Kidney (tissue), 14 donors: ENCODE results near the gene PDE9A. TPM values are rescaled to one million over a fixed set of nuclear protein-coding genes. Genes with fewer than 3 reads are reported as not detected.
A peak's percentile ranks its signal among the peaks of the same experiment; 100 is the strongest.

Experiments used
- DNase-seq, 5 donors: peaks; one replicate each; pipeline ENCODE4 v3.0.0-alpha.2; 2013 to 2020
- FAIRE-seq: peaks from 2 replicates; lab custom pipeline; 2012; peaks lifted over from hg19 to GRCh38; lab: Jason Lieb, UNC
- H3K27ac ChIP-seq, 2 donors: one replicate each; pipeline ENCODE4 v1.7.0; 2013; ENCODE audit warnings: low read depth in 2 of 2, low read length in 2 of 2, inconsistent platforms in 1 of 2
- H3K27me3 ChIP-seq: one replicate; pipeline ENCODE4 v1.7.1; 2013; ENCODE audit warnings: low read length, inconsistent platforms; ENCODE audit not compliant: control insufficient read depth, insufficient read depth
- H3K36me3 ChIP-seq, 3 donors: one replicate each; pipeline versions ENCODE4 v1.7.0 to v1.7.1; 2013; ENCODE audit warnings: low read length in 3 of 3, control low read depth in 1 of 3, inconsistent platforms in 1 of 3; ENCODE audit not compliant: insufficient read depth in 3 of 3, control insufficient read depth in 2 of 3
- H3K4me1 ChIP-seq, 3 donors: one replicate each; pipeline versions ENCODE4 v1.7.0 to v1.7.1; 2013; ENCODE audit warnings: low read length in 3 of 3, inconsistent platforms in 1 of 3, low read depth in 1 of 3; ENCODE audit not compliant: control insufficient read depth in 2 of 3, insufficient read depth in 2 of 3
- H3K4me3 ChIP-seq, 3 donors: one replicate each; pipeline versions ENCODE4 v1.7.0 to v1.8.1; 2013; ENCODE audit warnings: low read length in 3 of 3, control low read depth in 1 of 3, inconsistent platforms in 1 of 3
- H3K9ac ChIP-seq, 3 donors: one replicate each; pipeline versions ENCODE4 v1.7.0 to v1.7.1; 2013; ENCODE audit warnings: low read length in 3 of 3, control low read depth in 1 of 3, inconsistent platforms in 1 of 3
- H3K9me3 ChIP-seq, 3 donors: one replicate each; pipeline versions ENCODE4 v1.7.0 to v1.7.1; 2013; ENCODE audit warnings: low read length in 3 of 3, control low read depth in 1 of 3, inconsistent platforms in 1 of 3; ENCODE audit not compliant: control insufficient read depth in 2 of 3, insufficient read depth in 1 of 3
- intact Hi-C: fragments of 100-400 bp; cut with DNase I; formaldehyde crosslinking; loops from one replicate; pipeline ENCODE4 v1.11.1; 2022
- polyA plus RNA-seq: library from polyadenylated mRNA; stranded (reverse); fragments of 350-450 nt; fragmentation: Illumina TruSeq; extraction: RNeasy Lipid Tissue Mini Kit (QIAGEN cat#74804); gene quantifications from one replicate; pipeline ENCODE4 v1.2.3, GENCODE V29; 2014; ENCODE audit warnings: low read depth, low replicate concordance; ENCODE audit not compliant: insufficient read depth
- total RNA-seq: library from RNA; stranded (reverse); fragmentation: NEBNext Ultra II Directional; extraction: Animal tissue kit (Norgen Biotek cat#: 25700); gene quantifications from one replicate; pipeline ENCODE4 v1.2.1, GENCODE V29; 2021
- TF ChIP-seq, protein P1 (sequence below): IDR thresholded peaks from 3 replicates; pipeline ENCODE4 v1.5.1; 2012; ENCODE audit warnings: mild to moderate bottlenecking, moderate library complexity, borderline replicate concordance; ENCODE audit not compliant: insufficient read depth; ENCODE audit errors: extremely low read depth
- donor health status: control.
- donor health status: control.
- donor health status: control.
- donor health status: control.
- donor health status: control.
- donor health status: DM: yes; HTN: yes; CAD: no.
- donor health status: Normal renal cell carcinoma (clear cell type).

PDE9A gene
- total and polyA plus RNA-seq, 2 donors from 2014 or later, result 30.1 to 39.0 TPM

DNA sequence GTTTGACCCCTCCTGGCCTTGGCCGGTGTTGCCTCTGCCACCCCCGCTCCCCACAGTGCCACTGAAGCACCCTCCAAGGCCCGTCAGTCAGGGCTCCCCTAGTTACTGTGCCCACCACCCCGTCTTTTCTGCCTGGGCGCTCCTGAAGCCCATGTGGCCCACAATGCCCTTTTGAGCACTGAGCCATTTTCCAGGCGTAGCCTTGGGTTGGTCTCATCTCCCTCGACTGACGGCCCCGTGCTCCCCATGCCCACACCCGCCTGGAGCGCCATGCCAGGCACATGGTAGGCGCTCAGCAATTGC, 118.0 kb downstream of the PDE9A start:
- intact Hi-C loops, result no loop called here
- TF ChIP-seq, protein P1, sequence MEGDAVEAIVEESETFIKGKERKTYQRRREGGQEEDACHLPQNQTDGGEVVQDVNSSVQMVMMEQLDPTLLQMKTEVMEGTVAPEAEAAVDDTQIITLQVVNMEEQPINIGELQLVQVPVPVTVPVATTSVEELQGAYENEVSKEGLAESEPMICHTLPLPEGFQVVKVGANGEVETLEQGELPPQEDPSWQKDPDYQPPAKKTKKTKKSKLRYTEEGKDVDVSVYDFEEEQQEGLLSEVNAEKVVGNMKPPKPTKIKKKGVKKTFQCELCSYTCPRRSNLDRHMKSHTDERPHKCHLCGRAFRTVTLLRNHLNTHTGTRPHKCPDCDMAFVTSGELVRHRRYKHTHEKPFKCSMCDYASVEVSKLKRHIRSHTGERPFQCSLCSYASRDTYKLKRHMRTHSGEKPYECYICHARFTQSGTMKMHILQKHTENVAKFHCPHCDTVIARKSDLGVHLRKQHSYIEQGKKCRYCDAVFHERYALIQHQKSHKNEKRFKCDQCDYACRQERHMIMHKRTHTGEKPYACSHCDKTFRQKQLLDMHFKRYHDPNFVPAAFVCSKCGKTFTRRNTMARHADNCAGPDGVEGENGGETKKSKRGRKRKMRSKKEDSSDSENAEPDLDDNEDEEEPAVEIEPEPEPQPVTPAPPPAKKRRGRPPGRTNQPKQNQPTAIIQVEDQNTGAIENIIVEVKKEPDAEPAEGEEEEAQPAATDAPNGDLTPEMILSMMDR, result no peak
- Histone ChIP-seq H3K27me3 (no peaks in the 10 kb centered on the region), H3K9me3 (peaks cover 0 to 3% (median 0%) of the 10 kb centered on the region in 3 donors), H3K4me3 (no peak overlapping the region), H3K36me3 (peaks cover 10 to 43% (median 29%) of the 10 kb centered on the region in 3 donors), H3K27ac (no peak overlapping the region), H3K4me1 (no peaks in the 10 kb centered on the region), H3K9ac (no peak overlapping the region)
- DNase-seq, result peak in 1 of 5 donors; percentile 65
- no peak for FAIRE-seq

DNA sequence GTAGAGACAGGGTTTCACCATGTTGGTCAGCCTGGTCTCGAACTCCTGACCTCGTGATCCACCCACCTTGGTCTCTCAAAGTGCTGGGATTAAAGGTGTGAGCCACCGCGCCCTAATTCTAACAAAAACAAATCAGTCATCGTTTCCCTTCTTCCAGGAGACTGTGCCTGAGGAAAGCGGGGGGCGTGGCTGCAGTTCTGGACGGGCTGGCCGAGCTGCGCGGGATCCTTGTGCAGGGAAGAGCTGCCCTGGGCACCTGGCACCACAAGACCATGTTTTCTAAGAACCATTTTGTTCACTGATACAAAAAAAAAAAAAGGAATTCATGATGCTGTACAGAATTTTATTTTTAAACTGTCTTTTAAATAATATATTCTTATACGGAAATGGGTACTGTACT, 121.7 kb downstream of the PDE9A start:
- Histone ChIP-seq H3K27ac (no peak overlapping the region), H3K27me3 (no peaks in the 10 kb centered on the region), H3K4me3 (no peak overlapping the region), H3K36me3 (peaks cover 0 to 20% (median 11%) of the 10 kb centered on the region in 3 donors), H3K9me3 (no peaks in the 10 kb centered on the region), H3K4me1 (peaks cover 0 to 4% (median 0%) of the 10 kb centered on the region in 3 donors), H3K9ac (no peak overlapping the region)
- intact Hi-C loops, result no loop called here
- FAIRE-seq (no peak), DNase-seq (no peak)
- TF ChIP-seq, protein P1, result no peak

DNA sequence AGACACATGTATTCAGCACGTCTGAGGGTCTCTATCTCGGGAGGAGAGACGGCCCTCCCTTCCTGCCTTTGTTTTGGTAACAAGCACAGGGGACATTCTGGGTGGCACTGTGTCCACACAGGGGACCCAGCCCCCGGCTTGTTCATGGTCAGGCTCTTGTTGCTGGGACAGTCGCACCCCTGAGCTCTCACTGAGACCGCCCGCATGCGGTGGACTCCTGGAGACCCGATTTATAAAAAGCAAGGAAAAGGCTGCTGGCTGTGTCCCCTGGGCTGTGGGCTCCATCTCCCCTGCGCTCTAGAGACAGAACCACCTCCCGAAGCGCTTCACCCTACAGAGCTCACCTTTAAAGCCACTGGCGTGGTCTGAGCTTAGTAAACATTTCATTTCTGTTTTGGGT, 122.5 kb downstream of the PDE9A start:
- Histone ChIP-seq H3K36me3 (peaks cover 0 to 13% (median 4%) of the 10 kb centered on the region in 3 donors), H3K4me3 (no peak overlapping the region), H3K9me3 (no peaks in the 10 kb centered on the region), H3K27me3 (no peaks in the 10 kb centered on the region), H3K4me1 (peaks cover 0 to 4% (median 0%) of the 10 kb centered on the region in 3 donors), H3K27ac (no peak overlapping the region), H3K9ac (no peak overlapping the region)
- FAIRE-seq (no peak), DNase-seq (no peak)
- intact Hi-C loops, result no loop called here
- TF ChIP-seq, protein P1, result no peak
